HepG2 (cell line): ENCODE results near the gene LUC7L2. TPM values are rescaled to one million over a fixed set of nuclear protein-coding genes. Genes with fewer than 3 reads are reported as not detected.

ENCODE experiments used
- ATAC-seq: fragments of 200-7000 bp; cut with Tn5 transposase; 3 replicates; pipeline ENCODE4 v1.9.1; 2020; ENCODE audit warnings: mild to moderate bottlenecking, moderate library complexity
- BruUV-seq: library from RNA; stranded (reverse); fragments of 400-500 nt; replicated peaks from 2 replicates; lab custom pipeline; 2021; lab: Mats Ljungman, UMichigan
- CTCF ChIA-PET: fragments of 300-600 bp; formaldehyde crosslinking; extraction: SDS; loops from one replicate; lab custom pipeline; 2021; ENCODE audit warnings: low total read pairs, inconsistent platforms, low intra/inter-chr PET ratio; lab: Yijun Ruan, JAX
- POLR2A ChIA-PET: fragments of 350-600 bp; sonication (Branson Sonifier 250); formaldehyde crosslinking; loops from one replicate; lab custom pipeline; 2020; ENCODE audit warnings: antibody characterized with exemption, inconsistent platforms; lab: Yijun Ruan, JAX
- DNase-seq: peaks from one replicate; pipeline ENCODE4 v3.0.0-alpha.2; 2015; ENCODE audit warnings: low spot score
- FAIRE-seq: peaks from 3 replicates; lab custom pipeline; 2011; peaks lifted over from hg19 to GRCh38; lab: Jason Lieb, UNC
- H2AFZ ChIP-seq: one replicate; pipeline ENCODE4 v1.6.1; 2011; ENCODE audit warnings: low read length, inconsistent platforms
- H3K27ac ChIP-seq: fragments of 300-600 bp; 3 replicates; pipeline ENCODE4 v1.8.0; 2011; ENCODE audit warnings: mixed run types, mild to moderate bottlenecking, mixed read lengths, low read length, inconsistent platforms; ENCODE audit not compliant: insufficient read depth; ENCODE audit errors: extremely low read length
- H3K27me3 ChIP-seq, 2 experiments: fragments of 200-600 bp in 1 of 2; 2 replicates in 1 of 2; 3 replicates in 1 of 2; pipeline versions ENCODE4 v1.6.0 to v1.8.0; 2011; ENCODE audit warnings: low read length in 2 of 2, mild to moderate bottlenecking in 2 of 2, moderate library complexity in 2 of 2, inconsistent platforms in 1 of 2; ENCODE audit not compliant: insufficient read depth in 2 of 2, control insufficient read depth in 1 of 2
- H3K36me3 ChIP-seq, 2 experiments: fragments of 200-600 bp in 1 of 2; replicated peaks in 1 of 2; 2 replicates in 1 of 2; 3 replicates in 1 of 2; pipeline versions ENCODE4 v1.5.1 to v1.8.0; 2011; ENCODE audit warnings: low read length in 2 of 2, inconsistent platforms in 1 of 2; ENCODE audit not compliant: insufficient read depth in 2 of 2, control insufficient read depth in 1 of 2
- H3K4me1 ChIP-seq: 2 replicates; pipeline ENCODE4 v1.5.1; 2012; ENCODE audit warnings: low read length, inconsistent platforms; ENCODE audit not compliant: insufficient read depth
- H3K4me2 ChIP-seq: 2 replicates; pipeline ENCODE4 v1.6.0; 2011; ENCODE audit warnings: low read depth, low read length, inconsistent platforms
- H3K4me3 ChIP-seq, 3 experiments: fragments of 200-600 bp in 1 of 3; sonication (generic), shearing (Covaris generic) in 1 of 3; replicated peaks in 1 of 3; 2 replicates each; pipeline ENCODE4 v1.5.1; 2011 to 2016; ENCODE audit warnings: low read length in 3 of 3, inconsistent platforms in 2 of 3, low read depth in 2 of 3, mild to moderate bottlenecking in 2 of 3, control low read depth in 1 of 3, mixed read lengths in 1 of 3; ENCODE audit not compliant: insufficient read depth in 1 of 3
- H3K79me2 ChIP-seq: one replicate; pipeline ENCODE4 v1.6.1; 2011; ENCODE audit warnings: low read length, inconsistent platforms; ENCODE audit not compliant: insufficient read depth
- H3K9ac ChIP-seq: 2 replicates; pipeline ENCODE4 v1.6.0; 2011; ENCODE audit warnings: mild to moderate bottlenecking, low read depth, low read length, inconsistent platforms; ENCODE audit not compliant: insufficient read depth
- H3K9me3 ChIP-seq: 2 replicates; pipeline ENCODE4 v1.5.1; 2012; ENCODE audit warnings: mild to moderate bottlenecking, low read length
- H4K20me1 ChIP-seq: 2 replicates; pipeline ENCODE4 v1.6.0; 2011; ENCODE audit warnings: inconsistent platforms, mild to moderate bottlenecking, low read length, moderate library complexity; ENCODE audit not compliant: insufficient read depth
- HNRNPL ChIP-seq: fragments of 200-400 bp; formaldehyde crosslinking; IDR thresholded peaks from 2 replicates; pipeline ENCODE4 v1.6.1; 2017; ENCODE audit warnings: mild to moderate bottlenecking, low read depth, low read length
- KDM1A ChIP-seq: IDR thresholded peaks from 2 replicates; pipeline ENCODE4 v1.6.1; 2016; ENCODE audit warnings: missing compliant biosample characterization
- POGK ChIP-seq: sonication (generic); formaldehyde crosslinking; conservative IDR thresholded peaks from 2 replicates; pipeline ENCODE4 v1.8.0; 2022; ENCODE audit warnings: mild to moderate bottlenecking, moderate library complexity, missing genetic modification reagents
- ZIK1 ChIP-seq: sonication (generic); formaldehyde crosslinking; IDR thresholded peaks from 2 replicates; pipeline ENCODE4 v1.5.0; 2020; ENCODE audit warnings: mild to moderate bottlenecking, low read depth, missing genetic modification reagents, borderline replicate concordance
- ZNF569 ChIP-seq: sonication (generic); formaldehyde crosslinking; IDR thresholded peaks from 2 replicates; pipeline ENCODE4 v1.5.0; 2020; ENCODE audit warnings: mild to moderate bottlenecking, missing genetic modification reagents, moderate library complexity, borderline replicate concordance
- WGBS: methylation state at CpG from one replicate; pipeline ENCODE4 v1.1.6; 2017; ENCODE audit warnings: low lambda C conversion rate; 5-methylcytosine and 5-hydroxymethylcytosine counted together
- in situ Hi-C: cut with HindIII; loops from 2 replicates; pipeline ENCODE4 v1.10.0; 2017; ENCODE audit warnings: low pct_unique_long_range_greater_than_20kb; ENCODE audit not compliant: extremely low pct_ligation_motif_present
- intact Hi-C: fragments of 100-400 bp; cut with micrococcal nuclease; formaldehyde crosslinking; loops from one replicate; pipeline ENCODE4 v1.10.0; 2022; ENCODE audit not compliant: unreplicated experiment
- polyA plus RNA-seq, 8 experiments: library from polyadenylated mRNA; depleted of rRNA in 3 of 8; stranded (reverse) in 7 of 8; unstranded in 1 of 8; fragments of >200 nt; fragmentation: Illumina TruSeq in 4 of 8; extraction: Trizol in 4 of 8; gene quantifications; 2 replicates each; pipeline versions ENCODE4 v1.2.1 to v1.2.3, GENCODE V29; 2011 to 2016; ENCODE audit warnings: low read depth in 4 of 8, missing spikeins in 1 of 8, mixed read lengths in 1 of 8; ENCODE audit not compliant: insufficient read depth in 1 of 8
- total RNA-seq, 5 experiments: library from RNA; depleted of rRNA; stranded (reverse); fragments of >200 nt; fragmentation: Illumina TruSeq; extraction: Trizol; gene quantifications; 2 replicates each; pipeline ENCODE4 v1.2.3, GENCODE V29; 2016; ENCODE audit warnings: low read depth in 1 of 5

Gene LUC7L2
- total and polyA plus RNA-seq, 2 of the 13 experiments (the other 11 are each of a cell fraction or from before 2014, with no cell fraction given): 17.9 to 50.7 TPM

GRCh38 chr7:139334399-139335150, 25.1 kb upstream of the LUC7L2 start:
- Histone ChIP-seq H3K9ac (no peak overlapping the region), H3K36me3 (no peaks in the 10 kb centered on the region), H3K27ac (no peak overlapping the region), H3K27me3 (no peaks in the 10 kb centered on the region), H2AFZ (no peak overlapping the region), H3K79me2 (no peaks in the 10 kb centered on the region), H4K20me1 (no peaks in the 10 kb centered on the region), H3K9me3 (no peaks in the 10 kb centered on the region), H3K4me3 (no peak overlapping the region), H3K4me1 (peaks cover 18% of the 10 kb centered on the region), H3K4me2 (no peak overlapping the region)
- ChIA-PET POLR2A (interaction anchor here (1.3 kb wide), 1 partner anchor 25 kb away, joined by 3 read pairs; the partner anchor contains the start of gene LUC7L2), CTCF (no interaction called here)
- DNase-seq (no peak), ATAC-seq (no peak), FAIRE-seq (no peak)
- WGBS: 80% methylated on average over 4 of the region's 4 CpGs
- intact Hi-C loops (loop anchor here (10.0 kb wide), 1 partner anchor 100 kb away; the partner anchor contains the start of gene UBN2), in situ Hi-C loops (no loop called here)
- TF ChIP-seq POGK (CRISPR knock-in tag) (no peak), ZIK1 (CRISPR knock-in tag) (no peak), KDM1A (CRISPR knock-in tag) (no peak)
- BruUV-seq: no TSS peak

- no peaks in the 10 kb centered on the region for H3K9me3 ChIP-seq
- H3K9ac ChIP-seq: no peak overlapping the region
- DNase-seq (no peak), ATAC-seq (no peak), FAIRE-seq (no peak)
- H3K4me2 ChIP-seq: peak overlapping the region; percentile 87; the same call in 1 of the 2 replicates
- peaks cover 12% of the 10 kb centered on the region for H3K79me2 ChIP-seq
- H3K4me3 ChIP-seq: no peak overlapping the region
- in situ Hi-C loops (no loop called here), intact Hi-C loops (loop anchor here (10.0 kb wide), 1 partner anchor 104 kb away; the partner anchor contains the start of gene UBN2)
- no TSS peak for BruUV-seq
- no peaks in the 10 kb centered on the region for H3K36me3 ChIP-seq
- peaks cover 26% of the 10 kb centered on the region for H3K4me1 ChIP-seq
- TF ChIP-seq HNRNPL (no peak), ZNF569 (CRISPR knock-in tag) (0 out of 2 replicates have a peak, but pooled peaks have one; percentile 0)
- H3K27ac ChIP-seq: no peak overlapping the region
- ChIA-PET POLR2A (interaction anchor here (1.0 to 1.3 kb wide), 2 partner anchors 21 to 44 kb away, joined by 3 read pairs; partner anchors contain the start of gene LUC7L2), CTCF (no interaction called here)
- no peak overlapping the region for H2AFZ ChIP-seq
- no peaks in the 10 kb centered on the region; a peak in 1 of 5 replicates for H3K27me3 ChIP-seq
- 84% methylated on average over 2 of the region's 2 CpGs for WGBS
- H4K20me1 ChIP-seq: no peaks in the 10 kb centered on the region
Observed at GRCh38 chr7:139339025-139339424, 20.7 kb upstream of the LUC7L2 start.
